ENCODE measurements around the gene MYH14.

DNA sequence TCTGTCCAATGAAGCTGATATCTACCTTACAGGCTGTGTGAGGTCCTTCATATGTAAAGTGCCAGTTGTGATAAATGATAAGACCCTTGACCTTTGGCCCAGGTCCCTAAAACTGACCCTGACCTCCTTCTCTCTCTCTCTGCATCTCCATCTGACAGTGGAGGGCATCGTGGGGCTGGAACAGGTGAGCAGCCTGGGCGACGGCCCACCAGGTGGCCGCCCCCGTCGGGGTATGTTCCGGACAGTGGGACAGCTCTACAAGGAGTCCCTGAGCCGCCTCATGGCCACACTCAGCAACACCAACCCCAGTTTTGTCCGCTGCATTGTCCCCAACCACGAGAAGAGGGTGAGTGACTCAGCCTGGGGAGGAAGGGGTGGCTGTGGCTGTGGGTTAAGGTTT, 53.7 kb downstream of the MYH14 start:
- TF ChIP-seq POLR2A (IDR thresholded peaks at IDR 0.05) = no peak
- no peak for TF ChIP-seq CTCF (IDR thresholded peaks at IDR 0.05)
- TF ChIP-seq EP300 (IDR thresholded peaks at IDR 0.05) = no peak
